Motor neuron (in vitro differentiated cells): Measurements from ENCODE around the gene SIPA1L3. TPM values are rescaled to one million over a fixed set of nuclear protein-coding genes. Genes with fewer than 3 reads are reported as not detected.
A peak's percentile ranks its signal among the peaks of the same experiment; 100 is the strongest.
"Not testable (repeated sequence)": the region's sequence is repeated elsewhere in the genome, so short reads cannot be mapped to it uniquely, and the experiment has no call there.

Source experiments
- ATAC-seq, 8 experiments: fragments of 200-7000 bp; cut with Tn5 transposase; replicated peaks in 6 of 8; 2 replicates each; pipeline ENCODE4 v1.8.0; 2021; ENCODE audit warnings: mild to moderate bottlenecking in 8 of 8, moderate library complexity in 8 of 8
- H3K27ac ChIP-seq, 2 donors: fragments of 250-450 bp; sonication (Bioruptor Pico); 2 replicates each; pipeline ENCODE4 v1.9.0; 2021; ENCODE audit warnings: antibody characterized with exemption in 2 of 2, mild to moderate bottlenecking in 2 of 2, moderate library complexity in 1 of 2
- H3K4me1 ChIP-seq, 2 donors: fragments of 250-450 bp; sonication (Bioruptor Pico); replicated peaks in 1 of 2; 2 replicates each; pipeline ENCODE4 v1.6.1; 2021; ENCODE audit warnings: antibody characterized with exemption in 2 of 2, mild to moderate bottlenecking in 2 of 2, moderate library complexity in 1 of 2
- H3K4me3 ChIP-seq, 5 donors: fragments of 250-450 bp; sonication (Bioruptor Pico); 2 replicates each; pipeline ENCODE4 v1.9.0; 2021; ENCODE audit warnings: antibody characterized with exemption in 5 of 5, mild to moderate bottlenecking in 5 of 5, moderate library complexity in 4 of 5
- WGBS, 10 experiments: fragments of 450-650 bp; shearing (Covaris generic); methylation state at CpG; one replicate each; pipeline ENCODE4 v1.0.0; 2022; 5-methylcytosine and 5-hydroxymethylcytosine counted together
- in situ Hi-C, 9 experiments: fragments of 400-800 bp; cut with MboI; loops; one replicate each; pipeline ENCODE4 v1.15.0; 2021; ENCODE audit warnings: low sequenced_read_pairs in 9 of 9, low pct_unique_long_range_greater_than_20kb in 2 of 9; ENCODE audit not compliant: unreplicated experiment in 9 of 9
- total RNA-seq, 8 experiments: library from RNA; unstranded; fragments of 300-600 nt; gene quantifications; 2 replicates each; pipeline versions ENCODE4 v1.2.3 to v1.2.4, GENCODE V29; 2022

The SIPA1L3 gene
- total RNA-seq, 8 experiments from 2014 or later = 8.5 to 22.1 (median 15.1) TPM

DNA sequence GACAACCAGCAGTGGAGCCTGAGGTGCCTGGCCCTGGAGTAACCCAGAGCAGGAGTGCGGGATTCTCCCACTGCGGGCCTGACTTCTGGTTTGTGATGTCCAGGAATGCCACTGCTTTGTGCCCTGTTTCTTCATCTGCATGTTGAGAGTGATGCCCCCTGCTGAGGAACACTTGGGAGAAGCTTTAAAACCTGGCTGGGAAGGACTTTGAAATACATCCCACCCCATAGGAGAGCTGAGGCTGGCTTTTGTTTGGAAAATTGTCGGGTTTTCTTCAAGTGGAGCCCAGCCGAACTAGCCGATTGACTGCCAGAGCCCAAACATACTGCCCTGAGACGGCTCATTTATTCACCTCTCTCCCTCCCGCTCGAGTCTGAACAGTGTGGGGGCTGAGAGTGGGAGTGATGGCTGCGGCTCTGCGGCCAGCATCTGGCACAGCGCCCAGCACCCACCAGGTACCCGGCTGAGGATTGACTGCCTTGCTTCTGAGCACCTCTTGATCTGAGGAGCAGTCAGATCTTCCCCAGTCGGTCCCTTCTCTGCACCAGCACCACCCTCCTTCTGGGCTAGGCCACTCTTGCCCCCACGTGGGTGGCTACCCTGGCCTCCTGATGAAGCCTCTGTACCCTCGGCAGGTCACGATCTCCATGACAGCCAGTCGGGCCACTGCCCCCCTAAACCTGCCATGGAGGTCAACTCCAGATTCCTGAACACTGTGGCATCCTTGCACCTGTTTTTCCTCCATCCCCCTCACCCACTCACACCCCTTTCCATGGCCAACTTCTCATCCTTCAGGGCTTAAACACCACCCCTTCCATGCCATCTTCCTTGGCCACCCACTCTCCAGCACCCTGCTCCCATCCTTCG, 148.9 kb downstream of the SIPA1L3 start:
- peak in 5 of 8 experiments; percentile 16 to 53 (median 39) for ATAC-seq
- in situ Hi-C loops = no loop called here
- H3K4me1 ChIP-seq = peaks cover 17 to 24% of the 10 kb centered on the region in 2 donors
- 0 to 100% (median 59%) methylated on average over 1 to 9 of the region's 18 CpGs; no CpG with 5 or more reads in 1 of the 10 experiments for WGBS, 10 experiments
- no peak overlapping the region for H3K4me3 ChIP-seq
- H3K27ac ChIP-seq = no peak overlapping the region

DNA sequence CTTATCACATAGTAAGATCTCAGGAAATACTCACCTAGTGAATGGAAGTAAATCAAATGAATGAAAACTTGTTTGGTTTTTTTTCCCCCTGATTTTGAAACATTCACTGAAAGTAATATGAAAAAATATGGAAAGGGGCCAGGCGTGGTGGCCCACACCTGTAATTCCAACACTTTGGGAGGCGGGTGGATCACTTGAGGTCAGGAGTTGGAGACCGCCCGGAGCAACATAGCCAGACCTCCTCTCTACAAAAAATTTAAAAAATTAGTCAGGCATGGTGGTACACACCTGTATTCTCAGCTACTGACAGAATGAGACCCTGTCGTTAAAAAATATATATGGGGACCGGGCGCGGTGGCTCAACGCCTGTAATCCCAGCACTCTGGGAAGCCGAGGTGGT, 149.6 kb downstream of the SIPA1L3 start:
- Histone ChIP-seq H3K4me1 (peaks cover 17 to 27% of the 10 kb centered on the region in 2 donors), H3K27ac (no peak overlapping the region), H3K4me3 (no peak overlapping the region)
- in situ Hi-C loops = no loop called here
- ATAC-seq = no peak
- WGBS, 10 experiments = 80 to 100% (median 96%) methylated on average over 2 to 9 of the region's 10 CpGs; no CpG with 5 or more reads in 3 of the 10 experiments

DNA sequence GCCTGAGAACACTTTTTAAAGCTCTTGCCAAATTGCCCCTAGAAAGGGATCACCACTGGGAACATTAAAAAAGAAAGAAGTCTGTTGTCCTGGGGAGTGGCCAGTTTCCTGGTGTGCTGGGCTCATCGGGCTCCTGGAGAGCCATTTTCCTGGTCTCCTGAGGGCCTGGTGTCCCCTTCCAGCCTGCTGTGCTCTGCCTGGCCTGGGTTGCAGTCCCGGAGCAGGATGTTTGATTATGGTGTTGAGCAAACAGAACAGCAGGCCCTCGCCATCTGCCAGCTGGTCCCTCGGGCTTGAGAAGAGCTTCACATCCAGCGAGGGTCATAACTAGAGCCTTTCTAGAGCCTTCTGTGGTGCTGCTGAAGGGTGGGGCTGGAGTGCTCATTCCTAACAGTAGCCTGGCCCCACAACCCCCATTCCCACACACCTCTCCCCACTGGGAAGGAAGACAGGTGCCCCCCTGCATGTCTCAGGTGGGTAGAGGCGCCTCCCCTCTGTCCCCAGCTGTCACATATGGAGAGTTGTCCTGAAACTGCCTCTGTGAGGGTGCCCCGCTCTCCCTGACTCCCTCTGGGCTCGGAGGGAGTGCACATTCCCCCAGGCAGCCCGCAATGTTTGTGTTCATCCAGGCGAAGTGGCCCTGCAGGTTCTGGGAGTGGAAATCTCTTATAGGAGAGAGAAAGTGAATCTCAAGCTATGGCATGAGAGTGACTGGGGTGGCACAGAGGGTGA, 151.1 kb downstream of the SIPA1L3 start:
- in situ Hi-C loops = no loop called here
- H3K4me1 ChIP-seq = peaks cover 27 to 38% of the 10 kb centered on the region in 2 donors
- peak in 2 of 8 experiments; percentile 3 to 68 for ATAC-seq
- 29 to 71% (median 60%) methylated on average over 1 to 3 of the region's 10 CpGs; no CpG with 5 or more reads in 5 of the 10 experiments for WGBS, 10 experiments
- peak overlapping the region; percentile 73 to 85 for H3K27ac ChIP-seq
- no peak overlapping the region for H3K4me3 ChIP-seq

DNA sequence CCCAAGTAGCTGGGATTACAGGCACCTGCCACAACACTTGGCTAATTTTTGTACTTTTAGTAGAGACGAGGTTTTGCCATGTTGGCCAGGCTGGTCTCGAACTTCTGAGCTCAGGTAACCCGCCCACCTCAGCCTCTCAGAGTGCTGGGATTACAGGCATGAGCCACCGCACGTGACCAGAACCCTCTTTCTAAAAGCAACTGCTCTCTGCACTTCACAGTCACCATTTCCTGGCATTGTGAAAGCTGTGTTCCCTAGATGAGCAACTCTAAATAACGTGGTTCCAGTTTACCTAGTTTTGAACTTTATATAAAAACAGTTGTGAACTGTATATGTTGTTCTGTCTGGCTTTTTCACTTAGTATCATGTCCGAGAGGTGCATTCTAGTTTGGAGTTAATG, 152.9 kb downstream of the SIPA1L3 start:
- no peak for ATAC-seq
- in situ Hi-C loops = no loop called here
- WGBS, 10 experiments = 73 to 100% (median 97%) methylated on average over 1 to 5 of the region's 7 CpGs; no CpG with 5 or more reads in 1 of the 10 experiments

DNA sequence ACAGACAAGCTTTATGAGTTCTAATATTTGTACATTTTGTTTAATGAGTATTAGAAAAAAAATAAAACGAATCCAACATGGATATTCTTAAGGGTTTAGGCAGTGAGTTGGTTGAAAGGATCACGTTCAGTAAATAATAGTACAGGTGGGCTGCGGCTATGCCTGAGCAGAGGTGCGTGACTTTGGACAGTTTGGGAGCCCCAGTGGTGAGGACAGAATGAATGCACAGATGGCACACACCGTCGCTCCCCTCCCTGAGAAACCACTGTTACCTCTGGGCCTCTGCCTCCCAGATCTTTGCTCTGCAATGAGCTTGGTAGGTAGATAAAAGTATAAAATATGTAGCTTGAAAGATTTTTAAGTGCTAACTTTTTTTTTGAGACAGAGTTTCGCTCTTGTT, 153.3 kb downstream of the SIPA1L3 start:
- Histone ChIP-seq H3K27ac (no peak overlapping the region), H3K4me1 (peaks cover 31 to 42% of the 10 kb centered on the region in 2 donors), H3K4me3 (no peak overlapping the region)
- ATAC-seq = no peak
- WGBS, 10 experiments = 78 to 100% (median 91%) methylated on average over 1 to 7 of the region's 7 CpGs
- in situ Hi-C loops = no loop called here

More for the DNA sequence above, 152.9 kb downstream of the SIPA1L3 start:
- Histone ChIP-seq H3K27ac (no peak overlapping the region), H3K4me3 (no peak overlapping the region), H3K4me1 (peaks cover 35 to 46% of the 10 kb centered on the region in 2 donors)

DNA sequence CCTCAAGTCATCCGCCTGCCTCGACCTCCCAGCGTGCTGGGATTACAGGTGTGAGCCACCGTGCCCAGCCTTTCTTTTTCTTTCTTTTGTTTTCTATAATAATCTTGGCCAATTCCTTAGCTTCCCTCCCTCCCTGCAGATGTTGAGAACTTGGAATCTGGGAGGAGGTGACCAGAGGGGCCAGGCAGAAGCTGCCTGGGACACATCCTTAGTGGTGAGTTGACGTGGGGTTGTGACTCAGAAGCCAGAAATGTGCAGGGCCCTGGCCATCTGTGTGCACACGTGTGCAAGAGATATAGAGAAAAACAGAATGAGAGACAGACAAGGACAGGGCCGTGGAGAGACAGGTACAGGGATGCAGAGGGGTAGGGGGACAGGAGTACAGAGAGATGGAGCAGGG, 154.3 kb downstream of the SIPA1L3 start:
- H3K4me3 ChIP-seq = no peak overlapping the region
- peaks cover 28 to 35% of the 10 kb centered on the region in 2 donors for H3K4me1 ChIP-seq
- ATAC-seq = peak in 2 of 8 experiments; percentile 80 to 87
- H3K27ac ChIP-seq = peak overlapping the region in 1 of 2 donors; percentile 11
- in situ Hi-C loops = no loop called here
- 64 to 100% (median 88%) methylated on average over 1 to 7 of the region's 7 CpGs; no CpG with 5 or more reads in 1 of the 10 experiments for WGBS, 10 experiments

DNA sequence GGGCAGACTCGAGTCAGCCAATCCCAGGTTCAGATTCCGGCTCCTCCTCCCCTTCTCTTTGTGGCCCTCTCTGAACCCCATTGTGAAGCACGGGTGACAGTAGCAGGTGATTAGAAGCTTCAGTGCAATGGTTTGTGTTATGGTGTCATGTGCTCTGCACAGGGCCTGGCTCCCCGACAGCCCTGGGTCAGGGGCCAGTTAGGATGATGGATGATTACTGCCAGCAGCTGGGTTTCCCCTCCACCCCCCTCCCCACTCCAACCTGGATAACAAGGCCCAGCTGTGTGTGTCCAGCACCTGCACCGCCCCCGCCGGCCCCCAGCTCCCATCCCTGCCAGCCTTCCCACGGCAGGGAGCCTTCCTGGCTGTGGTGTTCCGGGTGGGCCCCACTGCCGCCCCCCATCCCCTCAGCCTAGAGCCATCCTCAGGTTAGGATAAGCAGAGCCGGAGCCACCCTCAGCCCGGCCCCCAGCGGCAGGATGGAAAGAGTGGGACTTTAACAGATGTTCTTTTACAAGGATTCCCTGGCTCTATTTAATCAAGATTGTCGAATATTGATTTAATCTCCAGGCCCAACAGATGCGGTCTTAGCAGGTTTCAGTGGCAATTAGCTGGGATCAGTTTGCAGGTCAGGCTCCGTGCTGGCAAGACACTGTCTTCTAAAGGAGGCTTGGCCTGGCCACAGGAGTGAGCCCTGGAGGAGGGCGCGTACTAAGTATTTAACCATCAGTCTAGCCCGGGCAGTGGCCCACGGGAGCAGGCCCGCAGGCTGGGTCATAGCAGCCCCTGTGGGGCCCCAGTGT, 156.2 kb downstream of the SIPA1L3 start:
- H3K27ac ChIP-seq = peak overlapping the region; percentile 57 to 82
- no peak overlapping the region for H3K4me3 ChIP-seq
- in situ Hi-C loops = no loop called here
- ATAC-seq = peak in 6 of 8 experiments; percentile 30 to 93 (median 92)
- WGBS, 10 experiments = 4 to 83% (median 45%) methylated on average over 2 to 11 of the region's 21 CpGs; no CpG with 5 or more reads in 5 of the 10 experiments
- H3K4me1 ChIP-seq = peaks cover 22 to 28% of the 10 kb centered on the region in 2 donors

DNA sequence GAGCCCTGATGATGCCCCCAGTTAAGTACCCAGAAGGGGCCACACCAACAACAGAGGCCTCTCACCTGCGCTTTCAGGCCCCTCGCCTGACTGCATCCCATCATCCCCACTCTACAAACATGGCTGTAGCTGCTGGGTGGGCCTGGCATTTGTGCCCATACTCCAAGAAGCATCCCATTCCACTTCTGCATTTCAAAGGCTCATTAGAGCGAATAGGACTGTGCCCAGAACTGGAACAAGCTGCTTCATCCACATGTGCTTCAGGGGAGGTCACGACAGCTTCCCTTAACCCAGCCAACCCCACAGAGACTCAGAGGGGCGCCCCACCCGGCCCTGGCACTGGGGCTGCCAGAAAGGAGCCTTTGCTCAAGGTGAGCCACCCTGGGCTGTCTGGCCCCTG, 156.9 kb downstream of the SIPA1L3 start:
- ATAC-seq = peak in 2 of 8 experiments; percentile 15 to 30
- Histone ChIP-seq H3K4me1 (peaks cover 22 to 29% of the 10 kb centered on the region in 2 donors), H3K4me3 (no peak overlapping the region), H3K27ac (peak overlapping the region; percentile 57 to 82)
- in situ Hi-C loops = no loop called here
- WGBS, 10 experiments = 61 to 80% (median 66%) methylated on average over 1 to 5 of the region's 6 CpGs; no CpG with 5 or more reads in 7 of the 10 experiments

DNA sequence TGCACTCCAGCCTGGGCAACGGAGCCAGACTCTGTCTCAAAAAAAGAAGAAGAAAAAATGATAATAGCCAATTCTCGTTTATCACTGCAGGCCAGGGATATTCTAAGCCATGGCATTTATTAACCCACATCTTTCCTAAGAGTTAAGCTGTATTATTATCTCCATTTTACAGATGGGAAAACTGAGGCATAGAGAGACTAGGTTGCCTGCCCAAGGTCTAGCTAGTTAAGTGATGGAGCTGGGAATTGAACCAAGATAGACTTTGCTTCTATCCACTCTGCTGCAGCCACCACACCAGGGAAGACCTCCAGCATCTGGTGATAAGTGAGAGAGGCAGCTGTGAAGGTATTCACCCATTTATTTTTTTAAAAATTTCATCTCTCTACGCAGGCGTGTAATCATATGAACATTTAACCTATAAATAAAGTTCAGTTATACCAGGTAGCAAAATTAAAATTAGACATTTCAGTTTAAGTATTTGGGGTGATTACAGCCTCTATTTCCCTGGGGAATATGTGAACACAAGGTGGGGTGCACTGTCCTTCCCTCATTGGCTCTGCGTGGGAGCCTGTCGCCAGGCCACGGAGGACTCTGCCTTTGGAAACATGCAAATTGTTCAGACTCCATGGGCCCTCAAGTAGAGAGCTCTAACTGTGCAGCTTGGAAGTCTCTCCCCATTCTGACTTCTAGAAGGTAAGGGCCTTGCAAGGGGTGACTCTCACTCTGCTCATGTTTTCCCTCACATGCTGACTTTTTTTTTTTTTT, 157.8 kb downstream of the SIPA1L3 start:
- in situ Hi-C loops = no loop called here
- WGBS, 10 experiments = 67 to 100% (median 89%) methylated on average over 2 to 7 of the region's 7 CpGs; no CpG with 5 or more reads in 1 of the 10 experiments
- H3K4me1 ChIP-seq = peaks cover 28 to 31% of the 10 kb centered on the region in 2 donors
- no peak overlapping the region for H3K27ac ChIP-seq
- ATAC-seq = no peak
- H3K4me3 ChIP-seq = no peak overlapping the region

DNA sequence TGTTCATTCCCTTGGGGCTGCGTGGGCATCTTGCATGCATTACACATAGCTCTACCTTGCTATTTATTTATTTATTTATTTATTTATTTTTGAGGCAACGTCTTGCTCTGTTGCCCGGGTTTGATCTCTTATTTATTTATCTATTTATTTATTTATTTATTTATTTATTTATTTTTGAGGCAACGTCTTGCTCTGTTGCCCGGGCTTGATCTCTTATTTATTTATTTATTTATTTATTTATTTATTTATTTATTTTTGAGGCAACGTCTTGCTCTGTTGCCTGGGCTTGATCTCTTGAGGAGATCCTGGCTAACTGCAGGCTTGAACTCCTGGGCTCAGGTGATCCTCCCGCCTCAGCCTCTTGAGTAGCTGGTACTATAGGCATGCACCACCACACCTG, 158.8 kb downstream of the SIPA1L3 start:
- in situ Hi-C loops, H3K4me3 ChIP-seq, ATAC-seq, H3K27ac ChIP-seq: not testable (repeated sequence)
- 81 to 100% (median 92%) methylated on average over 1 to 7 of the region's 7 CpGs; no CpG with 5 or more reads in 1 of the 10 experiments for WGBS, 10 experiments
- H3K4me1 ChIP-seq = peaks cover 28 to 31% of the 10 kb centered on the region in 2 donors

DNA sequence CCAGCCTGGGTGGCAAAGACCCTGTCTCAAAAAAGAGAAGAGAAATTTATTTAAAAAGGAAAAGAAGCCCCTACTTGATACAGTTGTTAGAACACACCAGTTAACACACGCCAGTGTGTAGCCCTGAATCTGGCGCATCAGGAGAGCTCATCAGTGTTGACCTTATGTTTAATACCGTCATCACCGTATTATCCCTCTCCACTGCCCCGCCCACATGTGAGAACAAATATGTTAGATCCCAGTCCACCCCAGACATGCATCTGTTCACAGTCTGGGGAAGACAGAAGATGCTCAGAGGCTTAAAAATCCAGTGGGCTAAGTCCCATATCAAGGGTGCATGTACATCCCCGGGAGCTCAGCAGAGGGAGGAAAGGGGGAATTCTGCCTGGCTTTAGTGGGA, 161.8 kb downstream of the SIPA1L3 start:
- 0 to 100% (median 69%) methylated on average over 1 to 5 of the region's 6 CpGs; no CpG with 5 or more reads in 3 of the 10 experiments for WGBS, 10 experiments
- no peak overlapping the region for H3K4me3 ChIP-seq
- ATAC-seq = peak in 6 of 8 experiments; percentile 24 to 75 (median 61)
- H3K4me1 ChIP-seq = peaks cover 11 to 14% of the 10 kb centered on the region in 2 donors
- peak overlapping the region; percentile 46 to 50 for H3K27ac ChIP-seq
- in situ Hi-C loops = no loop called here

DNA sequence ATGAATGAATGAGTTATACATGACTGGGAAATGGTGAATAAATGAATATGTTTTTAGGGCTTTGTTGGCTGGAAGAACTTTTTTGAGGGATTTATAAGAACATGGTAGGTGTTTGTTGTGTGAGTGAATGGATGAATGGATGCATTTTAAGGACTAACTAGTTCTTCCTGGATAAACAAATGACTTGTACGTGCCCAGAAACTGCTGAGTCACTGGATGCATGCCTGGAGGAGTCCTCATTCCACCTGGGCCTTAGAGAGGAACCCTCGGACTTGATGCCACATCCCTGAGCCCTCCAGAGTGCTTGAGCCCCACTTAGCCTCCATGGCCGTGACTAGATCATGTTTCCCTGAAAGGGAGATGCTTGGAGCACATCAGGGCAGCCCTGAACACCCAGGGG, 163.6 kb downstream of the SIPA1L3 start:
- in situ Hi-C loops = no loop called here
- H3K27ac ChIP-seq = no peak overlapping the region
- WGBS, 10 experiments = 25 to 100% (median 70%) methylated on average over 1 to 3 of the region's 3 CpGs; no CpG with 5 or more reads in 4 of the 10 experiments
- peak in 1 of 8 experiments; percentile 18 for ATAC-seq
- H3K4me1 ChIP-seq = peaks cover 10 to 12% of the 10 kb centered on the region in 2 donors
- H3K4me3 ChIP-seq = no peak overlapping the region
